SU-DHL-6 (cell line): Measurements from ENCODE around the gene PGBD2.

Source experiments
- EZH2phosphoT487 ChIP-seq: fragments of 200-600 bp; sonication (generic), shearing (Covaris generic); conservative IDR thresholded peaks from 2 replicates; pipeline ENCODE4 v1.6.1; 2018; ENCODE audit warnings: mild to moderate bottlenecking, antibody characterized with exemption, low read length, moderate library complexity, mixed read lengths
- TF ChIP-seq, protein P1 (sequence below): fragments of 200-600 bp; sonication (generic); IDR thresholded peaks from one replicate; pipeline ENCODE4 v1.5.1; 2017; ENCODE audit warnings: antibody characterized with exemption, mild to moderate bottlenecking, low read length, moderate library complexity; ENCODE audit not compliant: insufficient read depth, poor library complexity, severe bottlenecking

DNA sequence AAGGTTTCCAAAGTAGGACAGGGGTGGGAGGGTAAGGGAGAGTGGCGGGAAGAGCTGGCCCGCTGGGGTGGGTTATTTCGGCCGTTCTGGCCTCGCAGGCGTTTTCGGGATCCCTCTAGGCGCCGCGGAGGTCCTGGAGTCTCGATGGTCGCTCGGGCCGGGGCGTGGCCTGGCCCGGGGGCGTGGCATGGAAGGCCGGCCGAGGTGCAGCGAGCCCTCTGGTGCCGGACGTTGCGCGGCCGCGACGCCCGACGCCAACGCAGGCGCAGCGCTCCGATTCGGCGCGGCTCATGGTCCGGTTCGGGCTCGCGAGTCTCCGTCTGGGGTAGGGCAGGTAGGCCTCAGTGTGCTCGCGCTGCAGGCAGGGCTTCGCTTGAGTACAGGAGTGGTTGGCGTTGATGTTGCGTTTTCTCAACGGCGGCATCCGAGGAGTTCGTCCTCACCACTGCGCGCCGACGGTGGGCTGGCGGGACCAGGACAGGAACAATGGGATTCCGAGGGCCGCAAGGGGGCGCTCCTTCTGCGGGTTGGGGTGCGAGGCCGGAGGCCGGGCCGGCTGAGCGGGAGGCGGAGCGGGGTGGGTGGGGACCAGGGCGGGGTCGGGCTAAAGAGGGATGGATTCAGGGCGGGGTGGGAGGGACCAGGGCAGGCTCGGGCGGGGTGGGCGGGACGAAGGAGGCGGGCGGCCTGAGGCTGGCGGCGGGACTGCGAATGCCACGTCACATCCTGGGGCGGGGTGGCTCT lies at the start of gene PGBD2:
- TF ChIP-seq, protein P1, sequence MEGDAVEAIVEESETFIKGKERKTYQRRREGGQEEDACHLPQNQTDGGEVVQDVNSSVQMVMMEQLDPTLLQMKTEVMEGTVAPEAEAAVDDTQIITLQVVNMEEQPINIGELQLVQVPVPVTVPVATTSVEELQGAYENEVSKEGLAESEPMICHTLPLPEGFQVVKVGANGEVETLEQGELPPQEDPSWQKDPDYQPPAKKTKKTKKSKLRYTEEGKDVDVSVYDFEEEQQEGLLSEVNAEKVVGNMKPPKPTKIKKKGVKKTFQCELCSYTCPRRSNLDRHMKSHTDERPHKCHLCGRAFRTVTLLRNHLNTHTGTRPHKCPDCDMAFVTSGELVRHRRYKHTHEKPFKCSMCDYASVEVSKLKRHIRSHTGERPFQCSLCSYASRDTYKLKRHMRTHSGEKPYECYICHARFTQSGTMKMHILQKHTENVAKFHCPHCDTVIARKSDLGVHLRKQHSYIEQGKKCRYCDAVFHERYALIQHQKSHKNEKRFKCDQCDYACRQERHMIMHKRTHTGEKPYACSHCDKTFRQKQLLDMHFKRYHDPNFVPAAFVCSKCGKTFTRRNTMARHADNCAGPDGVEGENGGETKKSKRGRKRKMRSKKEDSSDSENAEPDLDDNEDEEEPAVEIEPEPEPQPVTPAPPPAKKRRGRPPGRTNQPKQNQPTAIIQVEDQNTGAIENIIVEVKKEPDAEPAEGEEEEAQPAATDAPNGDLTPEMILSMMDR, result peak; percentile 60
- no peak for TF ChIP-seq EZH2phosphoT487
